GM21360 (cell line): ENCODE results near the gene ASB16.
A peak's percentile ranks its signal among the peaks of the same experiment; 100 is the strongest.
"Not testable (repeated sequence)": the region's sequence is repeated elsewhere in the genome, so short reads cannot be mapped to it uniquely, and the experiment has no call there.

Experiments
- ATAC-seq: cut with Tn5 transposase; IDR thresholded peaks from one replicate; pipeline ENCODE4 v1.9.1; 2021; ENCODE audit warnings: mild to moderate bottlenecking, moderate library complexity; ENCODE audit not compliant: unreplicated experiment

ASB16 gene, protein sequence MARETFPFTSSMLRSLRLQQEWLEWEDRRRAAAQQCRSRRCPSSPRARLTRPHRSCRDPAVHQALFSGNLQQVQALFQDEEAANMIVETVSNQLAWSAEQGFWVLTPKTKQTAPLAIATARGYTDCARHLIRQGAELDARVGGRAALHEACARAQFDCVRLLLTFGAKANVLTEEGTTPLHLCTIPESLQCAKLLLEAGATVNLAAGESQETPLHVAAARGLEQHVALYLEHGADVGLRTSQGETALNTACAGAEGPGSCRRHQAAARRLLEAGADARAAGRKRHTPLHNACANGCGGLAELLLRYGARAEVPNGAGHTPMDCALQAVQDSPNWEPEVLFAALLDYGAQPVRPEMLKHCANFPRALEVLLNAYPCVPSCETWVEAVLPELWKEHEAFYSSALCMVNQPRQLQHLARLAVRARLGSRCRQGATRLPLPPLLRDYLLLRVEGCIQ

DNA sequence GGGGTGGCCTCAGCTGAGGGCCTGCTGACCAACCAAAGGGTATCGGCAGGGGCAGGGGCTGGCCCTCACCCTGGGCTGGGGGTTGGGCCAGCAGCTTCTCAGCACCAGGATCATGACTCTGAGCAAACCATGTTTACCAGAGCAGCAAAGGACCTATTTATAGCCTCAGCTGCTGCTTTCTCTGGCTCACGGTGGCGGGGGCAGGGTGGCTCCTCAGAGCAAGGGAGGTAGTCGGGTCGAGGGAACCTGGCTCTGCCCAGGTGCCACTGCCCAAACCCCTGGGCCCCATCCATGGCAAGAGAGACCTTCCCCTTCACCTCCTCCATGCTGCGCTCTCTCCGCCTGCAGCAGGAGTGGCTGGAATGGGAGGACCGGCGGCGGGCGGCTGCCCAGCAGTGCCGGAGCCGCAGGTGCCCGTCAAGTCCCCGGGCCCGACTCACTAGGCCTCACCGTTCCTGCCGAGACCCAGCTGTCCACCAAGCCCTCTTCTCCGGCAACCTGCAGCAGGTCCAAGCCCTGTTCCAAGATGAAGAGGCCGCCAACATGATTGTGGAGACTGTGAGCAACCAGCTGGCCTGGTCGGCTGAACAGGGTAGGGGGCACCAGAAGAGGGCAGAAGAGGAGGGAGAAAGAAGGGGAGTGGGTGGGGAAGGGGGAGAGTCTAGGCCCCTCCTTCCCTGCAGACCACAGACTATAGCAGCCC lies at the start of gene ASB16:
Gene ASB16, plus strand, starts transcription at position 206 of the 703 bp plus-strand sequence. Its CDS starts 86 bp downstream, at position 292.
- ATAC-seq, result no peak

DNA sequence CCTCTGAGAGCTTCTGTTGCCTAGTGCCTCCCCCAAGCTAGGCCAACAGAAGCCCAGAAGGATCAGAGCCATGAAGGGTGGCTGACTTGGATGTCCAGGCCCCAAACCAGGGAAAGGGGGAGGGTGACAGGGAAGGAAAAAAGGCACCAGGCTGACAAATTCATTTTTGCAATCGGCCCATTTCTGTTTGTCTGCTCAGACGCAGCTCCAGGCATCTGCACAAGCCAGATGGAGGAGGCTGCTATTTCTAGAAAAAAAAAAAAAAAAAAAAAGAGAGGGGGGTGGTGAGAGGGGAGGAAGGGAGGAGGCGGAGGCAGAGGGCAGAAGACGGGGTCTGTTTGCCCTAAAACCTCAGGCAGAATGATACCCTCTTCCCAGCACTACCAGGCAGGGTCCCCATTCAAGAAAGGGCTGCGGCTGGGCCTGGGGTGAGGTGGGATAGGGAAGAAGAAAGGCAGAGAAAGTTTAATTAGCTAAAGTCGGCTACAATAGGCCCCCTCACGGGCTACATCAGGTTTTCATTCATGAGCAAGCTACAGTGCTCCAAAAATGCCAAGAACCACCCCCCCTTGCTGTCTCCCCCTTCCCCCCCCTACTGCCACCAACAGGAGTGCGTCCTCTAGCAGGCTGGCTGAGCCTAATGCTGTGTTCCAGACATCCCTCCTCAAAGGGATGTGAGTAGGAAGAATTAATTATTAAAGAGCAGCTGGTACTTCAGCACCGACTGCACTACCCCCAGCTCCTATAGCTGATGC lies 49.5 kb upstream of the ASB16 start:
- ATAC-seq, result no peak

DNA sequence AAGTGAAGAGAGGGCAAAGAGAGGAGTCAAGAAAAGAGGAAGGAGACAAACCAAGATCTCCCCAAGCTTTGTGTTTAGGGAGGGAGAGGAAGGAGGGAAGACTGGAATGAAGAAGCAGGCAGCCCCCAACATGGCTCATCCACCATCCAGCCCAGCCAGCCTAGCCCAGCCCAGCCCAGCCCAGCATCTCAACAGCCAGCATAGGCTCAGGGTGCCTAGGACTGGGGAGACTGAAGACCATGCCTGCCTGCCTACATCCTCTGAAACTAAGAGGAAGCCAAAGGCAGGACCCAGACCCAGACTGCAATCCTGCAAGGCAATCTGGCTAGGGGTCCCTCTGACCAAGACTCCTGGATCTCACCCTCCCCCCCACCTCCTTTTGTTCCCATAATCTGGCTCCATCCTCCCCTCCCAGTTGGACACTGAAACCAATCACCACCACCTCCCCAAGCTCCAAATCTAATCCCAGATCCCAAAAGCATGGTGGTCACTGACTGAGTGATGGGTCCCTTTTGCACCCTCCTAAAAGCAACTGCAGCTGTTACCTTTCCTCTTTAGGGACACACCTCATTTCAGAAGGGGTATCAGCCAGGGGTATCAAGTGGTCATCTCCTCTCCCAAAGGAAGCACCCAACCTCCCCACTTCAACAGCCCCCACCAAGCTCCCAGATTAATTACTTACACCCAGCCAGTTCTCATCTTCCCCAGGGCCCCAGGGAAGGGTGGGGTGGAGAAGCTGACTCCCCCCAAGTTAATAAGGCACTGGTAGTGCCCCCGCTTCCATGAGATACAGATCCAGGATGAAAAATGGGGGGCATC lies 48.3 kb upstream of the ASB16 start:
- no peak for ATAC-seq

DNA sequence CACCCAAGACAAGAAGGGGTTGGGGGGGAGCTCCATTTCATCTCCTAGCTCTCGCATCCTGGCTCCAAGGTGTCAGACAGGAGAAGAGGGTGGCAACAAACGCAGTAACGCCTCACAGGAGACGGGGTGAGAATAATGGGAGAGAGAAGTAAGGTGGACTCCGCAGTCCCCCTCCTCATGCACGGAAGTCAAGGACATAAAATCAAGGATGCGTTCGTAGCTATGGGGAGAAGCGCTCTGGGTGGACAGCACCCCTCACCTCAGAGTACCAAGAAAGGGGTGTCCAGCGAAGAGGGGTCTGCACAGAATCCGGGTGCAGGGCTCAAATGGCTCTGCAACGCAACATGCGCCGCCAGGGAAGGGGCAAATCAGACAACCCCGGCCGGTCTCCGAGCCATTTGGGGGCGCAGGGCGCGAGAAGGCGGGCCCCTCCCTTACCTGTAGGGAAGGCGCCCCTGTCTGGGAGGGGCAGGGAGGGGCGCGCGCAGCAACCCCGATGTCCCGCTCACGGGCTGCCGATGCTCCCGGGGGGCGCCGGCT lies 47.6 kb upstream of the ASB16 start:
- peak; percentile 5 for ATAC-seq

DNA sequence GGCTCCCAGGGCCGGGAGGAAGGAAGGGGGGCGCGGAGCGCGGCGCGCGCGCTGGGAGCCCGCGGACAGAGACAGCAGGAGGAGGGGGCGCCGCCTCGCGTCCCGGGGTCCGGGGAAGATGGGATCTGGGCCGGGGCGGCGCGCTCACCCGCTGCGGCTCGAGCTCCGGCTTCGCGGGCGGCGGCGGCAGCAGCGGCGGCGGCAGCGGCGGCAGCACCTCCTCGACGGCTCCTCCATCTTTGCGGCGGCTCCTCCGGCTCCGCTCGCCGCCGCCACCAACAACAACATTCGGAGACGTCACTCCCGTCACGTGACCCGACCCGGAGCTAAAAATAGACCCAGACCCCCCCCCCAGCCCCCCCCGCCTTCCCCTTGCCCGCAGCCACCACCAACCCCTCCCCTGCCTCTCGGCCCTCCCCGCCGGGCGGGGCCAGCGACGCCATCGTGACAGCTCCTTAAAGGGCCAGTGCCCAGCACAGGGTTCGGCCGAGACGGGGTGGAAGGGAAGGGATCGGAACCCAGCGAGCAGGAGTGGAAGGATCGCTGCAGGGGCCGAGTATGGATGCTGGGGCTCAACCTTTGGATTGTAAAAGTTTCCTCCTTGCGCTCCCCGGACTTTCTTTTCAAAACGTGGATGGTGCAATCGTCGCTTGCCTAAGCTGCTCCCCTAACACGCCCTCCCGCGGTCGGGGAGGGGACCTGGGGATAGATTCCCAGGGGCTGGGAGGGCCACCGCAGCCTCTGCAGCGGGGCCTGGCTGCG lies 47.0 kb upstream of the ASB16 start, which contains the start of gene HDAC5:
Gene HDAC5, minus strand, starts transcription at position 286 of the 762 bp plus-strand sequence. CDS start 6,126 bp downstream, outside the sequence.
- ATAC-seq, result peak; percentile 81

DNA sequence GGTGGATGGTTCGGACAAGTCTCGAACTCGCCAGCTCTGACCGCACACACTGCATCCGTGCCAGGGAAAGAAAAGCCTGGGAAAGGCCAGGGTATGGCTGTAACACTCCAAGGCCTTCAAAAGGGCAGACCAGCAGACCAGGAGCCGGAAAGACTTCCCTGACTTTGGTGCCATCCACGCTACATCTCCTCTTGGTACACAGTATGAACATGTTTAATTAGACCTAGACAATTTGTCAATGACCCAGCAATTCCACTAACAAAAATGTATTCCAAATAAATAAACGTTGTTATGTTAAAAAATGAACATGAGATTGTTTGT lies 46.4 kb upstream of the ASB16 start:
- ATAC-seq, result no peak

DNA sequence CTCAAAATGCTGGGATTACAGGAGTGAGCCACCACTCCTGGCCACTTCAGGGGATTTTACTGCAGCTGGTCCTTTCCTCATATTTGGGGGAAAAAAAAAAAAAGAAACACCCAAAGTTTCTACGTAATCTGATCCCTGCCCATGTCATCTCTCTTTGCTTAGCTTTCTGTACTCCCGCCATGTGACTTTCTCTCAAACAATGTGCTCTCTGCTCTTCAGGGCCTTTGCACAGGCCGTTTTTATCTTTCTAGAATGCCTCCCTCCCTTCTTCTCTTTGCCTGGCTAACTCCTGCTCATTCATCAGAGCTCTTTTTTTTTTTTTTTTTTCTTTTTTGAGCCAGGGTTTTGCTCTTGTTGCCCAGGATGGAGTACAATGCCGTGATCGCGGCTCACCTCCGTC lies 42.1 kb upstream of the ASB16 start:
- ATAC-seq, result no peak

DNA sequence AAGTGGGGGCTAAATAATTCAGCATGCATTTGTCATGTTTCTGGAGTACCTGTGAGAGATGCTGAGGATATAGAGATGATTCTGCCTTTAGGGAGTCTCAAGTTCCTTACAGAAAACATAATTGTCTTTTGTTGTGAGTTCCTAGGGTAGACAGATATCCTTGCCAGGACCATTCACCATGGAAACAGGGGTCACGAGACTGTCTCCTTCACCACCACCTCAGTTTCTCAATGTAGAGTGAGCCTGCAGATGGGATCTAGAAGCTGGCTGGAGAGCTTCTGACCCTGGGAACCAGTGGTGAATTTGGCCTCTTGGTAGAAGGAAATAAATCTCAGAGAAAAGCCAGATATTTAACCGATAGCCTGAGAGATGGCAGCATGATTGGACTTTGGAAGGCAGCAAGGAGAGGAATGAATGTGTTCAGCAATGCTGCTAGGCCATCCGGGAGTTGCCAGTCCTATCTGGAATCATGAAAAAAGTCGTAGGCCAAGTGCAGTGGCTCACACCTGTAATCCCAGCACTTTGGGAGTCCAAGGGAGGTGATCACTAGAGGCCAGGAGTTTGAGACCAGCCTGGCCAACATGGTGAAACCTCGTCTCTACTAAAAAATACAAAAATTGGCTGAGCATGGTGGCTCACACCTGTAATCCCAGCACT lies 39.7 kb upstream of the ASB16 start:
- no peak for ATAC-seq

DNA sequence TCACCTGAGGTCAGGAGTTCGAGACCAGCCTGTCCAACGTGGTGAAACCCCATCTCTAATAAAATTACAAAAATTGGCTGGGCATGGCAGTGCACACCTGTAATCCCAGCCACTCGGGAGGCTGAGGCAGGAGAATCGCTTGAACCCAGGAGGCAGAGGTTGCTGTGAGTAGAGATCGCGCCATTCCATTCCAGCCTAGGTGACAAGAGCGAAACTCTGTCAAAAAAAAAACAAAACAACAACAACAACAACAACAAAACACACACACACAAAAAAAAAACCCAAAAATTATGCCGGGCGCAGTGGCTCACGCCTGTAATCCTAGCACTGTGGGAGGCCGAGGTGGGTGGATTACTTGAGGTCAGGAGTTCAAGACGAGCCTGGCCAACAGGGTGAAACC lies 39.1 kb upstream of the ASB16 start:
- ATAC-seq, result not testable (repeated sequence)

DNA sequence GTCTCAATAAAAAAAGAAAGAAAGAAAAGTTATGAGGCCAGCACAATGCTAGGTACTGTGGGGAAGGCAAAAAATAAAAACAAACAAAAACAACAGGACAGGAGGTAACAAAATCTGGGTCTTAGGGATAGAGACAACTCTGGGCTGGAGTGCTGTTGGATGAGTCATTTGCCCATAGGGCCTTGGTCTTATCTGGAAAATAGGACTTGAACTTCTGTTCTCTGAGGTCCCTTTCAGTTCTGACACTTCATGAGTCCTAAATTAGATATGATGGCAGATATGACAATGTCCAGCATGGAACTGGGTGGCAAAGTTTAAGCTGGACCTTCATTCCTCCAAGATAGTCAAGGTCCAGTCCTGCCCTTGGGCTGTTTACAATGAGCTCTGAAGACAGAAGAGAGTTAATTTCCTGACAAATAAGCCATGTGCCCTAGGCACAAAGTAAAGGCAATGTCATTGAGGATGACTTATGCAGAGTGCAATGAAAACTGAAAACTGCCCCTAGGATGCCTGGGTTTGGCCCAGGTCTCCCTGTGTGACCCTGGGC lies 38.2 kb upstream of the ASB16 start:
- no peak for ATAC-seq

DNA sequence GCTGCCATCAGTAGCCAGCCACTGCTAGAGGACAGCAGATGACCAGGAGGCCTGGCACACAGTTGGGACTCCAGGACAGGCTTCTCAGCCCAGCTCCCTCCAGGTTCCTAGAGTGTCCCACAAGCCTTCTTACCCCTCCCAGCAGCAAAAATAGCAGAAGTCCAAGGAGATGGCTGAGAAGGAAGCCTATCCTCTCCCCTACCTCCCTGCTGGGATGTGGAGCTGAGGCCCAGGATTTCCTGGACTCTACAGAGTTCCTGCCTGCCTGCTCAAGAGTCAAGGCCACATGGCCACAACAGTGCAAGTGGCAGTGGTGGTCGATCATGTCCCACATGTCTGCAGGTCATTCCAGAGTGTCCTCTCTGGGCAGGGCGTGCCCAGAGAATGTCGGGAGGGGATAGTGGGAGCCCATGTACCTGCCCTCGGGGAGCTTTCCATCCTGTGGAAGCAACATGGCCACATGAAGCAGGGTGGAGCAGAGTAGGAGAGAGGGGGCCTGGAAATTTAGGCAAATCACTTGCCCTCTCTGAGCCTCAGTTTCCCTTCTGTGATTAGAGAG lies 36.5 kb upstream of the ASB16 start:
- no peak for ATAC-seq

DNA sequence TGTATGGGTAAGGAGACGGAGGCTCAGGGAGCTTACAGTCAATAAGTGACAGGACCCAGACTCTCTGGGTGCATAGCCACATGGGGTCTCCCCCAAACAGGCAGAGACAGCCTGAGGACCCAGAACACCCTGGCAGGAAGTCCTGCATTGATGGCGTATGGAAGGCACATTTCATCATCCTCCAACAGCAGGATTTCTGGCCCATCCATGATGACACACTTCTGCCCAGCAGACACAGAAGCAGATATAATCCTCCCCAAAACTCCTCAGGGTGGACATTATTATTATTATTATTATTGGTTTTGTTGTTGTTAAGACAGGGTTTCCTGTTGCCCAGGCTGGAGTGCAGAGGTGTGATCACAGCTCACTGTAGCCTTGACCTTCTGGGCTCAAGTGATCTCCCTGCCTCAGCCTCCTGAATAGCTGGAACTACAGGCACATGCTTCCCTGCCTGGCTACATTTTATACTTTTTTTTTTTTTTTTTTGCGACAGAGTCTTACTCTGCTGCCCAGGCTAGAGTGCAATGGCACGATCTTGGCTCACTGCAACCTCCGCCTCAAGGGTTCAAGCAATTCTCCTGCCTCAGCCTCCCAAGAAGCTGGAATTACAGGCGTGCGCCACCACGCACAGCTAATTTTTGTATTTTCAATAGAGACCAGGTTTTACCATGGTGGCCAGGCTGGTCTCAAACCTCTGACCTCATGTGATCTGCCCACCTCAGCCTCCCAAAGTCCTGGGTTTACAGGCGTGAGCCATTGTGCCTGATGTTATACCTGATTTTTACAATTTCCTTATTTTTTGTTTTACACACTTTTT lies 35.5 kb upstream of the ASB16 start:
- no peak for ATAC-seq

DNA sequence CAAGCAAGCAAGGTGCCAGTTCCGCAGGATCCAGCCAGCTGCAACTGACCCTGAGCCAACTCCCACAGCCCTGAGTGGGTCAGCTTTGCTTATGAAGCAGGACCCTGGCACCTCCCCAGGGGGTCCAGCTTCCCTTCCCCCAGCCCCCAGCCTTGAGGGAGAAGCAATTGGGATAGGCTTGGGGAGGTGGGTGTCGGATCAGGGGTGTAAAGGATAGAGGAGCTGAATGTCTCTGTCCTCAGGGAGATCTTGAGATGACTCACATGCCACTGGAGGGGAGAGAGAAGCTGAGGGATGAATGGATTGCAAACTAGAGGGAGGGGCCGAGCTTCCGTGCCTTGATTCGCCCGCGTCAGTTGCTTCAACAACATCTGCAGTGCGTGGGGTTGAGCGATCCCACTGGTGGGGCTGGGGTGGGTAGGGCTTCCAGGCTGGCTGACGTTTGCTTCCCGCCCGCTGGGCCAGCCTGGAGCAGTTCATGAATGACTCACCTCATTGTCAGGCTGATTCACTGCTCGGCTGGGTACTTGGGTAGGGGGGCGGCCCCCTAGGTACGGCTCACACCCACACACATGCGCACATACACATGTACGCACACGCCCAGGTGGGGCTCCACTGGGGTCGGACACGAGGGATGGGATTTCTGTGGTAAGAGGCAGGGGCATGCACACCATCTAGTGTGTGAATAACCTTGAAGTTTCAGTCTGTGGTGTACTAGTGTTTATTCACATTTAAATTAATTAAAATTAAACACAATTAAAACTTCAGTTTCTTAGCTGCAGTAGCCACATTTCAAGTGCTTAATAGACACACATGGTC lies 32.4 kb upstream of the ASB16 start:
- no peak for ATAC-seq

DNA sequence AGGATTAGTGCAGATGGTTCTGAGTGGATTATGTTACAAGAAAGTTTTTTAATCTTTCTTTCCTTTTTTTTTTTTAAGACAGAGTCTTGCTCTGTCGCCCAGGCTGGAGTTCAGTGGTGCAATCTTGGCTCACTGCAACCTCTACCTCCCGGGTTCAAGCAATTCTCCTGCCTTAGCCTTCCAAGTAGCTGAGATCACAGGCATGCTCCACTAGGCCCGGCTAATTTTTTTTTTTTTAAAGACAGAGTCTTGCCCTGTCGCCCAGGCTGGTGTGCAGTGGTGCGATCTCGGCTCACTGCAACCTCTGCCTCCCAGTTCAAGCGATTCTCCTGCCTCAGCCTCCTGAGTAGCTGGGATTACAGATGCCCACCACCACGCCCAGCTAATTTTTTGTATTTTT lies 26.6 kb upstream of the ASB16 start:
- not testable (repeated sequence) for ATAC-seq

DNA sequence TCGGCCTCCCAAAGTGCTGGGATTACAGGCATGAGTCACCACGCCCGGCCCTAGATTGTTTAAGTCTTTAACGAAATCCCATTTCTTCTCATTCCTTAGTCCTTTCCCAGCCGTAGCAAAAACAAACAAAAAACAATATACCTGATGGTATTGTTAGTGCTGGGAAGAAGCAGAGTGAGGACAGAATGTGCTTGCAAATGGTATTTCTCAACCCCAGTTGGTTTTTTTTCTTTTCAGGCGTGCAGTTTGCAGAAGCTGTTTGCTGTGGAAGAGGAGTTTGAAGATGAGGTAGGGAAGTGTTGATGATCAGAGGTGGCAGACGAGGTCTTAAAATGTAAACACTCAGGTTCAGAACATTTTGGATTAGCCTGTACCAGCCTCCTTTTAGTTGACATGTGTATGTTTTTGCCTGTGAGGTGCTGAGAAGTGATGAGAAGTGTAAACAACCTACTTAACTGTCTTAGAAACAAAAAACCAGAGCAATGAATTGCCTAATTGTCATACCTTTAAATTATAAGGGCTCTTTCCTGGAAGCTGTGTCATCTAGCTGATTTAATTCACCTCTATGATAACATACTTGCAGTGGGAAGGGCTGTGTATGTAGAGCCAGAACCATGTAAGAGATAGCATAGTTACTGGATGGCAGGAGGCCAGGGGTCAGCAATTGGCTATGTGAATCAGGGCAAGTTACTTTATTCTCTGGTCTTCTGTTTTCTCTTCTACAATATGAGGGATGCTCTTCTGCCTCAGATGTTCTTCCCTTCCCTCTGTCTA lies 25.4 kb upstream of the ASB16 start:
- ATAC-seq, result no peak
